ENCODE results near the gene KCNQ1.
"Not testable (repeated sequence)": the region's sequence is repeated elsewhere in the genome, so short reads cannot be mapped to it uniquely, and the experiment has no call there.

DNA sequence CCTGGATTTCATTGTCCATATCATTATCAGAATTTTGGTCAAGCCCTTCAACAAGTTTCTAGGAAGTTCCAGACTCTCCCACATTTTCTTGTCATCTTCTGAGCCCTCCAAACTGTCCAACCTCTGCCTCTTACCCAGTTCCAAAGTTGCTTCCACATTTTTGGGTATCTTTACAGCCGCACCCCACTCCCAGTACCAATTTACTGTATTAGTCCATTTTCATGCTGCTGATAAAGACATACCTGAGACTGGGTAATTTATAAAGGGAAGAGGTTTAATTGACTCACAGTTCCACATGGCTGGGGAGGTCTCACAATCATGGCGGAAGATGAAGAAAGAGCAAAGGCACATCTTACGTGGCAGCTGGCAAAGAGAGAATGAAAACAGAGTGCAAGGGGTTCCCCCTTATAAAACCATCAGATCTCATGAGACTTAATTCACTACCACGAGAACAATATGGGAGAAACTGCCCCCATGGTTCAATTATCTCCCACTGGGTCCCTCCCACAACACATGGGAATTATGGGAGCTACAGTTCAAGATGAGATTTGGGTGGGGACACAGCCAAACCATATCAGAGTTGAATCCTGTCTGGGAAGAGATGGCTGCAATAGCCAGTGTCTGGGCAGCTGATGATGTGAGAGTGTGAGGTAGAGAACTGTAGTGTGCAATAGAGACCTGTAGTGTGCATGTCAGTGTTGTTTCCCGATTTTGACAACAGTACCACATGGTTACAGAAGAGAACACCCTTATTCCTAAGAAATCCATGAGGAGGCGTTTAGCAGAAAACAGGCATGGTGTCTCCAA, 35.5 kb downstream of the KCNQ1 start:
- TF ChIP-seq, protein P1, sequence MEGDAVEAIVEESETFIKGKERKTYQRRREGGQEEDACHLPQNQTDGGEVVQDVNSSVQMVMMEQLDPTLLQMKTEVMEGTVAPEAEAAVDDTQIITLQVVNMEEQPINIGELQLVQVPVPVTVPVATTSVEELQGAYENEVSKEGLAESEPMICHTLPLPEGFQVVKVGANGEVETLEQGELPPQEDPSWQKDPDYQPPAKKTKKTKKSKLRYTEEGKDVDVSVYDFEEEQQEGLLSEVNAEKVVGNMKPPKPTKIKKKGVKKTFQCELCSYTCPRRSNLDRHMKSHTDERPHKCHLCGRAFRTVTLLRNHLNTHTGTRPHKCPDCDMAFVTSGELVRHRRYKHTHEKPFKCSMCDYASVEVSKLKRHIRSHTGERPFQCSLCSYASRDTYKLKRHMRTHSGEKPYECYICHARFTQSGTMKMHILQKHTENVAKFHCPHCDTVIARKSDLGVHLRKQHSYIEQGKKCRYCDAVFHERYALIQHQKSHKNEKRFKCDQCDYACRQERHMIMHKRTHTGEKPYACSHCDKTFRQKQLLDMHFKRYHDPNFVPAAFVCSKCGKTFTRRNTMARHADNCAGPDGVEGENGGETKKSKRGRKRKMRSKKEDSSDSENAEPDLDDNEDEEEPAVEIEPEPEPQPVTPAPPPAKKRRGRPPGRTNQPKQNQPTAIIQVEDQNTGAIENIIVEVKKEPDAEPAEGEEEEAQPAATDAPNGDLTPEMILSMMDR (IDR thresholded peaks at IDR 0.05), result not testable (repeated sequence)
- not testable (repeated sequence) for TF ChIP-seq POLR2AphosphoS5, POLR2A (IDR thresholded peaks at IDR 0.05)

Measured in upper lobe of left lung (tissue), 4 donors.